HG02973 (cell line): ENCODE data around the gene PPP1R3E.
"Not testable (repeated sequence)": the region's sequence is repeated elsewhere in the genome, so short reads cannot be mapped to it uniquely, and the experiment has no call there.

Experiments used
- ATAC-seq: cut with Tn5 transposase; IDR thresholded peaks from one replicate; pipeline ENCODE4 v1.9.1; 2021; ENCODE audit warnings: moderate library complexity; ENCODE audit not compliant: unreplicated experiment

PPP1R3E gene

GRCh38 chr14:23297611-23298277, 4.9 kb downstream of the PPP1R3E start:
- ATAC-seq = no peak

GRCh38 chr14:23297096-23297495, 5.6 kb downstream of the PPP1R3E start:
- no peak for ATAC-seq

GRCh38 chr14:23296012-23296777, 6.5 kb downstream of the PPP1R3E start:
- ATAC-seq = no peak

GRCh38 chr14:23294734-23295561, 7.7 kb downstream of the PPP1R3E start:
- ATAC-seq = no peak

GRCh38 chr14:23286902-23287479, 15.7 kb downstream of the PPP1R3E start:
- no peak for ATAC-seq

- ATAC-seq = peak; percentile 95
These were observed 16.4 kb downstream of the PPP1R3E start, which contains the start of gene HOMEZ for GRCh38 chr14:23286020-23286901. HOMEZ (minus strand) TSS chr14:23286132; CDS start chr14:23285952, 180 bp downstream.

- ATAC-seq = peak; percentile 23
These were observed 17.1 kb downstream of the PPP1R3E start for GRCh38 chr14:23285530-23286019.

- no peak for ATAC-seq
These were observed 17.8 kb downstream of the PPP1R3E start for GRCh38 chr14:23284654-23285529.

GRCh38 chr14:23281247-23281646, 21.4 kb downstream of the PPP1R3E start:
- no peak for ATAC-seq

- not testable (repeated sequence) for ATAC-seq
These were observed 24.7 kb downstream of the PPP1R3E start for GRCh38 chr14:23277928-23278327.

- no peak for ATAC-seq
These were observed 25.5 kb downstream of the PPP1R3E start for GRCh38 chr14:23277189-23277588.

GRCh38 chr14:23275412-23275811, 27.2 kb downstream of the PPP1R3E start:
- ATAC-seq = no peak

GRCh38 chr14:23269193-23269592, 33.5 kb downstream of the PPP1R3E start:
- ATAC-seq = no peak

- not testable (repeated sequence) for ATAC-seq
These were observed 41.8 kb downstream of the PPP1R3E start for GRCh38 chr14:23260849-23261248.

- no peak for ATAC-seq
These were observed 43.2 kb downstream of the PPP1R3E start for GRCh38 chr14:23259426-23259825.

- ATAC-seq = no peak
These were observed 44.4 kb downstream of the PPP1R3E start for GRCh38 chr14:23258256-23258655.

- no peak for ATAC-seq
These were observed 50.0 kb downstream of the PPP1R3E start for GRCh38 chr14:23252420-23253333.

- ATAC-seq = no peak
These were observed 50.7 kb downstream of the PPP1R3E start for GRCh38 chr14:23252006-23252405.
